Ishikawa (cell line): ENCODE measurements around the gene TBCD.

Experiments used
- RAD21 ChIP-seq: IDR thresholded peaks from 2 replicates; pipeline ENCODE4 v1.6.1; 2012; ENCODE audit warnings: low read depth
- REST ChIP-seq: IDR thresholded peaks from 2 replicates; pipeline ENCODE4 v1.6.1; 2012; ENCODE audit warnings: low read depth, mild to moderate bottlenecking

GRCh38 chr17:82752371-82753200 lies 721 bp downstream of the TBCD start:
- no peak for TF ChIP-seq REST
- no peak for TF ChIP-seq RAD21
